ENCODE measurements around the gene BCKDK. TPM values are rescaled to one million over a fixed set of nuclear protein-coding genes. Genes with fewer than 3 reads are reported as not detected.

The BCKDK gene
- total RNA-seq, 1 experiment from 2014 or later = 52.7 TPM

GRCh38 chr16:31114468-31114867 is 6.3 kb downstream of the BCKDK start:
- DNase-seq = peak; percentile 7
- peaks cover 14% of the 10 kb centered on the region for H3K36me3 ChIP-seq (replicated peaks; ENCODE audit: control insufficient read depth, insufficient read depth, low read length)
- H3K27me3 ChIP-seq (ENCODE audit: control insufficient read depth, insufficient read depth, low read length) = no peaks in the 10 kb centered on the region
- H3K4me3 ChIP-seq (ENCODE audit: insufficient read depth, low read depth, low read length) = no peak overlapping the region

DNA sequence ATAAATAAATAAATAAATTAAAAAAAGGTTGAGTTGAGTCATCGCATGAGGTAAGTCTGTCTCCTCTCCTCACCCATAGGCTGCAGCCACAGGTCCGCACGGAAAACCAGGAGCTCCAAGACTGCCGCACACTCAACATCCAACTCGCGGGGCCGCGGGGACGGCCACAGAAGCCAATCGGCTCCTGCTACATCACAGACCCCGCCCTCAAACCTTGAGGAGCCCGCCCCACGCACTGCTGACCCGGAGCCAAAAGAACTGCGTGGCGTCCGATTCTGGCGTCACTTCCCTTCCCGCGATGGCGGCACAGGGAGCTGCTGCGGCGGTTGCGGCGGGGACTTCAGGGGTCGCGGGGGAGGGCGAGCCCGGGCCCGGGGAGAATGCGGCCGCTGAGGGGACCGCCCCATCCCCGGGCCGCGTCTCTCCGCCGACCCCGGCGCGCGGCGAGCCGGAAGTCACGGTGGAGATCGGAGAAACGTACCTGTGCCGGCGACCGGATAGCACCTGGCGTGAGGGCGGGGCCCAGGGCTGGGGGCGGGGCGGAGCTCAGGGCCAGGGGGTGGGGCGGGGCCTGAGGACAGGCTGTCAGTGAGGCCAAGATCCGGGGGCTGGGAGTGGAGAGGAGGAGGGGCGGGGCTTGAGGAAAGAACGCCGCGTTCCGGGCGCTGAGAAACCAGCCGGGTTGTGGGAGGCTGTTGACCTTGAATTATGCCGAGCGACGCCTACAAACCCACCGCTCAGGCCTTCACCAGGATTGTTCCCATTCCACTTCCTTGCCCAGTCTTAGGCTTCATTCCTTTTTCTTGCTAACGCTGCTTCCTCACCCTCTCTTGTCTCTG is 9.4 kb downstream of the BCKDK start, which contains the start of gene KAT8:
KAT8 (plus strand) TSS at position 281 of the 839 bp plus-strand sequence; CDS start at position 299, 18 bp downstream.
- Histone ChIP-seq H3K4me3 (ENCODE audit: insufficient read depth, low read depth, low read length) (peak within 1 kb of the TSS; percentile 57), H3K27me3 (ENCODE audit: control insufficient read depth, insufficient read depth, low read length) (no peaks in the 10 kb centered on the region), H3K36me3 (replicated peaks; ENCODE audit: control insufficient read depth, insufficient read depth, low read length) (peaks cover 20% of the 10 kb centered on the region)
- peak; percentile 100 for DNase-seq

DNA sequence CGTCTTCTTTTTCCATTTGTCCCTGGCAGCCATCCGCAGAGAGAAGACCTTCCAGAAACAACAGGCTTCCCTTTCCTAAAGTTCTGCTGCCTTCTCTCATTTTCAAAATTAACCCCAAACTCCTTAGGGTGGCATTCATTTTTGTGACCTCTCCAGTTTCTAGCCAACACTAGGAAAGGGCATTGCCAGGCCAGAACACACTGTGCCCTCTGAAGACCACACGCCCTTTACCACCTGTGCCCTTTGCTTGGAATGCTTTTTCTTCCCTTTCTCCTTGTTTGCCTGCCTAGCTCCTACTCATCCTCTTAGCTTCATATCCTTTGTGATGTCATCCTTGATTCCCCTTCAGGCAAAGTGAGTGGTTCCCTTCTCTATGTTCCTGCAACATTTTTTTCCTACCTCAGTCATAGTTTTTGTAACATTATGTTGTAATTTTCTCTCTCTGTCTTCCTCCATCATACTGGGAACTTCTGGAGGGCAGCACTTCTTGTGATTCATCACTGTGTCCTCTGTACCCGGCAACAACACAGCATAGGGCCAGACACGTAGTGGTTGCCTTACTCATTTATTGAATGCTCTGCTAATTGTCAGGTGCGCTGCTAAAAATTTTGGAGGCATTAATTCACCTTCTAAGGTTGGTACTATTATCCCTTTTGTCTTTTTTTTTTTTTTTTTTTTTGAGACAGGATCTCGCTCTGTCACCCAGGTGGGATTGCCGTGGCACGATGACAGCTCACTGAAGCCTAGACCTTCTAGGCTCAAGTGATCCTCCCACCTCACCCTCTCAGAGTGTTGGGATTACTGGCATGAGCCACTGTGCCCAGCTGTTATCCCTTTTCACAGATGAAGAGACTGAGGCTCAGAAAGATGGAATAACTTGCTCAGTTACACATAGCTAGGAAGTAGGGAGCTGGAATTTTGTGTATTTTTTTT is 10.3 kb downstream of the BCKDK start:
- no peaks in the 10 kb centered on the region for H3K27me3 ChIP-seq (ENCODE audit: control insufficient read depth, insufficient read depth, low read length)
- peaks cover 20% of the 10 kb centered on the region for H3K36me3 ChIP-seq (replicated peaks; ENCODE audit: control insufficient read depth, insufficient read depth, low read length)
- peak; percentile 21 for DNase-seq

DNA sequence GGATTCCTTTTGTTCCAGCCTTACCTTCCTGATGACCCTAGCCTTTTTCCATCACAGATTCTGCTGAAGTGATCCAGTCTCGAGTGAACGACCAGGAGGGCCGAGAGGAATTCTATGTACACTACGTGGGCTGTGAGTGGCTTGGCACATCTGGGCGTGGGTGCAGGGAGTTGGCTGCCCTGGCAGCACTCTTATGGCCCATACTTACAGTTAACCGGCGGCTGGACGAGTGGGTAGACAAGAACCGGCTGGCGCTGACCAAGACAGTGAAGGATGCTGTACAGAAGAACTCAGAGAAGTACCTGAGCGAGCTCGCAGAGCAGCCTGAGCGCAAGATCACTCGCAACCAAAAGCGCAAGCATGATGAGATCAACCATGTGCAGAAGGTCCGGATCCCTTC is 11.9 kb downstream of the BCKDK start:
- no peak for DNase-seq
- no peaks in the 10 kb centered on the region for H3K27me3 ChIP-seq (ENCODE audit: control insufficient read depth, insufficient read depth, low read length)
- H3K36me3 ChIP-seq (replicated peaks; ENCODE audit: control insufficient read depth, insufficient read depth, low read length) = peaks cover 20% of the 10 kb centered on the region
- H3K4me3 ChIP-seq (ENCODE audit: insufficient read depth, low read depth, low read length) = no peak overlapping the region

More for the DNA sequence above, 10.3 kb downstream of the BCKDK start:
- peak overlapping the region; percentile 57 for H3K4me3 ChIP-seq (ENCODE audit: insufficient read depth, low read depth, low read length)

DNA sequence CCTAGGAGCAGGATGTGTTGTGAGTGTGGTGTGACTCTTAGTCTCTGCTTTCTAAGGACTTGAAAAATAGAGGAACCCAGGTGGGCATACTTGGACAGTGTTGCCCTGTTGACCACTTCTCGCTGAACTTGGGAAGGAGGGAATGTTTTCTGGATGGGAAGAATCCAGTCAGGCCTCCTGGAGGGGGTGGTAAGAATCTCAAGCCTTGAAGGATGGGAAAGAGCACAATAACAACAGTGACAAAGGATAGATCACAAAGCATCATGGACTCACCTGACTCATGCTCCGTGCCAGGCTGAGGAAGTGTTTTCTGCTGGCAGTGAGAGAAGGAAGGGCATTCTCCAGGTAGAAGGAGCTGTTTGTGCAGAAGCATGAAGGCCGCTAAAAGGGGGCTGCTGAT is 17.7 kb downstream of the BCKDK start:
- Histone ChIP-seq H3K36me3 (replicated peaks; ENCODE audit: control insufficient read depth, insufficient read depth, low read length) (peaks cover 10% of the 10 kb centered on the region), H3K27me3 (ENCODE audit: control insufficient read depth, insufficient read depth, low read length) (no peaks in the 10 kb centered on the region), H3K4me3 (ENCODE audit: insufficient read depth, low read depth, low read length) (no peak overlapping the region)
- peak; percentile 17 for DNase-seq

GRCh38 chr16:31127182-31127581 is 19.0 kb downstream of the BCKDK start:
- Histone ChIP-seq H3K36me3 (replicated peaks; ENCODE audit: control insufficient read depth, insufficient read depth, low read length) (peaks cover 9% of the 10 kb centered on the region), H3K4me3 (ENCODE audit: insufficient read depth, low read depth, low read length) (no peak overlapping the region)
- peak; percentile 43 for DNase-seq

GRCh38 chr16:31128711-31129567 is 20.8 kb downstream of the BCKDK start:
- Histone ChIP-seq H3K36me3 (replicated peaks; ENCODE audit: control insufficient read depth, insufficient read depth, low read length) (peaks cover 15% of the 10 kb centered on the region), H3K4me3 (ENCODE audit: insufficient read depth, low read depth, low read length) (no peak overlapping the region), H3K27me3 (ENCODE audit: control insufficient read depth, insufficient read depth, low read length) (no peaks in the 10 kb centered on the region)
- no peak for DNase-seq

More at GRCh38 chr16:31127182-31127581, 19.0 kb downstream of the BCKDK start:
- H3K27me3 ChIP-seq (ENCODE audit: control insufficient read depth, insufficient read depth, low read length) = no peaks in the 10 kb centered on the region

GRCh38 chr16:31129568-31130335 is 21.6 kb downstream of the BCKDK start:
- Histone ChIP-seq H3K36me3 (replicated peaks; ENCODE audit: control insufficient read depth, insufficient read depth, low read length) (peaks cover 15% of the 10 kb centered on the region), H3K4me3 (ENCODE audit: insufficient read depth, low read depth, low read length) (no peak overlapping the region), H3K27me3 (ENCODE audit: control insufficient read depth, insufficient read depth, low read length) (no peaks in the 10 kb centered on the region)
- DNase-seq = peak; percentile 63

GRCh38 chr16:31130336-31130891 is 22.2 kb downstream of the BCKDK start:
- DNase-seq = peak; percentile 61
- Histone ChIP-seq H3K36me3 (replicated peaks; ENCODE audit: control insufficient read depth, insufficient read depth, low read length) (peaks cover 15% of the 10 kb centered on the region), H3K4me3 (ENCODE audit: insufficient read depth, low read depth, low read length) (no peak overlapping the region), H3K27me3 (ENCODE audit: control insufficient read depth, insufficient read depth, low read length) (no peaks in the 10 kb centered on the region)

GRCh38 chr16:31130899-31131298 is 22.7 kb downstream of the BCKDK start:
- Histone ChIP-seq H3K27me3 (ENCODE audit: control insufficient read depth, insufficient read depth, low read length) (no peaks in the 10 kb centered on the region), H3K4me3 (ENCODE audit: insufficient read depth, low read depth, low read length) (no peak overlapping the region), H3K36me3 (replicated peaks; ENCODE audit: control insufficient read depth, insufficient read depth, low read length) (peaks cover 15% of the 10 kb centered on the region)
- DNase-seq = peak; percentile 86

- DNase-seq = no peak
- Histone ChIP-seq H3K4me3 (ENCODE audit: insufficient read depth, low read depth, low read length) (no peak overlapping the region), H3K27me3 (ENCODE audit: control insufficient read depth, insufficient read depth, low read length) (no peaks in the 10 kb centered on the region), H3K36me3 (replicated peaks; ENCODE audit: control insufficient read depth, insufficient read depth, low read length) (peaks cover 15% of the 10 kb centered on the region)
Measured at GRCh38 chr16:31131416-31131815, 23.2 kb downstream of the BCKDK start.

DNA sequence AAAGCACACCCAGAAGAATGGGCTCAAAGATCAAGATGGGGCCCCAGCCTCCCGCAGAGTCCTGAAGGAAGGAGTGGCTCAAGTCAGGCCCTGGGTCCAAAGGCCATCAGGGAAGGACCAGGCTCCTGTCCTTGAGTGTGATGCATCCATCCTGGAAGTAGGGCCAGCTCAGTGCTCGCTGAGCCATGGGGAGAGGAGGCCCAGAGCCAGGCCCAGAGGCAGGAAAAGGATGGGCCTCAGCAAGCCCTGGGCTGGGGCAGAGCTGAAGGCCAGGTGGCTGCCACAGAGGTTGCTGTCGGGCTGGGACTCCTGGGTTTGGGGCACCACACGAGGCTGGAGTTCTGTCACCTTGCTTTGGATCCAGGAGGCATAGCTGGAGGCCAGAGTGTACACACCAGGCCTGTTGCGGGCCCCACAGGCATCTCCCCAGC is 23.7 kb downstream of the BCKDK start:
- Histone ChIP-seq H3K4me3 (ENCODE audit: insufficient read depth, low read depth, low read length) (no peak overlapping the region), H3K36me3 (replicated peaks; ENCODE audit: control insufficient read depth, insufficient read depth, low read length) (peaks cover 15% of the 10 kb centered on the region), H3K27me3 (ENCODE audit: control insufficient read depth, insufficient read depth, low read length) (no peaks in the 10 kb centered on the region)
- DNase-seq = peak; percentile 30

DNA sequence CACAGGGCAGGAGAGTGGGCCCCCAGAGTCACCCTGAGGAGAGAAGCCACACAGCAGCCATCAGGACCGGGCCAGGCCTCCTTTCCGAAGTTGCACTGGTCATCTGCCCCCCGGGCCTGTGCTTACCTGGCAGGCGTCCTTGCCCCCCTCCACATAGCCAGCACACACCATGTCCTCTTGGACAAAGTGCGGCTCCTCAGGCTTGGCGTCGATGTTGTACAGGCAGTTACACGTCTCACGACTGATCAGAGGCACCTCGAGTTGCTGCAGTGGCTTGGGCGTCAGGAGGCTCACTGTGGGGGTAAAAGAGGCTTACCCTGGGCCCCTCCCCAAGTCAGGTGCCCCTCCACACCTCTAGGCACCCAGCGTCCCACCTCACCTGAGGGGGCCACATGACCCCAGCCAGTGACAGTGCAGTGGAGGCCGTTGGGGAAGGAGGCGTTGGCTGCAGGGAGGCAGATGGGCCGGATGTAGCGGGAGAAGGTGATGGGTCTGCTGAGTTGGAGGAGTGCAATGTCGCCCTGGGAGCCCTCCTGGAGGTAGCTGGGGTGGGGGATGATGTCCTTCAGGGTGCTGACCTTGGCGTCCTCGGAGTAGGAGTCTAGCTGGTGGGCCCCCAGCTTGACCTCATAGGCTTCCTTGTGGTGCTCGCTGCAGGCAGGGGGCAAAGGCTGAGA is 24.3 kb downstream of the BCKDK start:
- Histone ChIP-seq H3K4me3 (ENCODE audit: insufficient read depth, low read depth, low read length) (no peak overlapping the region), H3K27me3 (ENCODE audit: control insufficient read depth, insufficient read depth, low read length) (no peaks in the 10 kb centered on the region), H3K36me3 (replicated peaks; ENCODE audit: control insufficient read depth, insufficient read depth, low read length) (peaks cover 13% of the 10 kb centered on the region)
- DNase-seq = peak; percentile 39

Data from H7 (cell line).